IMR-90 (cell line): ENCODE measurements around the gene TGFBR2. TPM values are rescaled to one million over a fixed set of nuclear protein-coding genes. Genes with fewer than 3 reads are reported as not detected.
A peak's percentile ranks its signal among the peaks of the same experiment; 100 is the strongest.

ENCODE experiments used
- ATAC-seq: fragments of 200-7000 bp; cut with Tn5 transposase; 2 replicates; pipeline ENCODE4 v1.9.1; 2020; ENCODE audit warnings: low read depth, mild to moderate bottlenecking, moderate library complexity
- BruUV-seq: library from RNA; stranded (reverse); fragments of 400-500 nt; replicated peaks from 2 replicates; lab custom pipeline; 2021; lab: Mats Ljungman, UMichigan
- CTCF ChIA-PET: fragments of 300-600 bp; formaldehyde crosslinking; extraction: SDS; loops from one replicate; lab custom pipeline; 2021; ENCODE audit warnings: antibody characterized with exemption; lab: Yijun Ruan, JAX
- POLR2A ChIA-PET: fragments of 300-600 bp; sonication (Branson Sonifier 250); formaldehyde crosslinking; loops from one replicate; lab custom pipeline; 2022; ENCODE audit warnings: antibody characterized with exemption; ENCODE audit not compliant: unreplicated experiment; lab: Charles Lee
- DNase-seq: peaks from one replicate; pipeline ENCODE4 v3.0.0; 2013
- H2AFZ ChIP-seq: replicated peaks from 2 replicates; pipeline ENCODE3; 2013; ENCODE audit warnings: low read length, mild to moderate bottlenecking; ENCODE audit not compliant: poor library complexity
- H2AK5ac ChIP-seq: 2 replicates; pipeline ENCODE4 v1.6.1; 2013; ENCODE audit warnings: low read depth, low read length, inconsistent platforms
- H2AK9ac ChIP-seq: replicated peaks from 2 replicates; pipeline ENCODE3; 2013; ENCODE audit warnings: mild to moderate bottlenecking, low read depth, low read length, moderate library complexity; ENCODE audit not compliant: poor library complexity
- H2BK120ac ChIP-seq: 2 replicates; pipeline ENCODE4 v1.6.1; 2013; ENCODE audit warnings: low read depth, low read length, inconsistent platforms
- H2BK15ac ChIP-seq: 3 replicates; pipeline ENCODE4 v1.6.1; 2013; ENCODE audit warnings: low read depth, low read length, inconsistent platforms
- H2BK20ac ChIP-seq: 2 replicates; pipeline ENCODE4 v1.6.1; 2013; ENCODE audit warnings: low read depth, mild to moderate bottlenecking, inconsistent platforms, low read length, moderate library complexity
- H2BK5ac ChIP-seq: 2 replicates; pipeline ENCODE4 v1.6.1; 2013; ENCODE audit warnings: mild to moderate bottlenecking, low read depth, low read length, inconsistent platforms; ENCODE audit not compliant: poor library complexity, severe bottlenecking
- H3K14ac ChIP-seq: replicated peaks from 2 replicates; pipeline ENCODE4 v1.6.1; 2013; ENCODE audit warnings: low read depth, low read length, inconsistent platforms
- H3K18ac ChIP-seq: 2 replicates; pipeline ENCODE4 v1.6.1; 2013; ENCODE audit warnings: low read depth, low read length, control low read depth
- H3K23ac ChIP-seq: 2 replicates; pipeline ENCODE4 v1.6.1; 2013; ENCODE audit warnings: low read depth, low read length, inconsistent platforms
- H3K27ac ChIP-seq: 2 replicates; pipeline ENCODE4 v1.5.1; 2013; ENCODE audit warnings: mild to moderate bottlenecking, control low read depth, low read length; ENCODE audit not compliant: insufficient read depth
- H3K27me3 ChIP-seq: 2 replicates; pipeline ENCODE4 v1.6.1; 2013; ENCODE audit warnings: low read length; ENCODE audit not compliant: control insufficient read depth, insufficient read depth
- H3K36me3 ChIP-seq: 2 replicates; pipeline ENCODE4 v1.6.1; 2013; ENCODE audit warnings: low read length, mixed read lengths; ENCODE audit not compliant: control insufficient read depth, insufficient read depth
- H3K4ac ChIP-seq: 2 replicates; pipeline ENCODE4 v1.6.1; 2013; ENCODE audit warnings: low read depth, low read length, inconsistent platforms
- H3K4me1 ChIP-seq: 2 replicates; pipeline ENCODE4 v1.6.1; 2013; ENCODE audit warnings: low read length, mixed read lengths; ENCODE audit not compliant: control insufficient read depth, insufficient read depth
- H3K4me2 ChIP-seq: 2 replicates; pipeline ENCODE4 v1.6.1; 2013; ENCODE audit warnings: low read depth, mild to moderate bottlenecking, control low read depth, low read length, moderate library complexity
- H3K4me3 ChIP-seq: 2 replicates; pipeline ENCODE4 v1.5.1; 2013; ENCODE audit warnings: low read depth, mild to moderate bottlenecking, control low read depth, low read length, moderate library complexity; ENCODE audit not compliant: insufficient read depth
- H3K56ac ChIP-seq: 2 replicates; pipeline ENCODE4 v1.6.1; 2013; ENCODE audit warnings: low read length, inconsistent platforms; ENCODE audit not compliant: insufficient read depth; ENCODE audit errors: extremely low read depth
- H3K79me1 ChIP-seq, 2 experiments: 2 replicates each; pipeline ENCODE4 v1.6.1; 2013; ENCODE audit warnings: low read length in 2 of 2, inconsistent platforms in 1 of 2, low read depth in 1 of 2
- H3K9ac ChIP-seq: 2 replicates; pipeline ENCODE4 v1.6.1; 2013; ENCODE audit warnings: low read depth, low read length, control low read depth
- H3K9me1 ChIP-seq: 2 replicates; pipeline ENCODE4 v1.6.1; 2013; ENCODE audit warnings: low read length, inconsistent platforms; ENCODE audit not compliant: insufficient read depth
- H3K9me3 ChIP-seq: 2 replicates; pipeline ENCODE4 v1.6.1; 2013; ENCODE audit warnings: low read length; ENCODE audit not compliant: control insufficient read depth, insufficient read depth
- H4K20me1 ChIP-seq: 2 replicates; pipeline ENCODE4 v1.6.1; 2013; ENCODE audit warnings: low read length, inconsistent platforms; ENCODE audit not compliant: insufficient read depth
- H4K5ac ChIP-seq: 2 replicates; pipeline ENCODE4 v1.6.1; 2013; ENCODE audit warnings: mild to moderate bottlenecking, low read depth, low read length, control low read depth
- H4K8ac ChIP-seq, 2 experiments: 2 replicates each; pipeline ENCODE4 v1.6.1; 2013; ENCODE audit warnings: low read depth in 2 of 2, low read length in 2 of 2, control low read depth in 1 of 2, inconsistent platforms in 1 of 2
- H4K91ac ChIP-seq: 2 replicates; pipeline ENCODE4 v1.6.1; 2013; ENCODE audit warnings: low read depth, low read length, inconsistent platforms; ENCODE audit not compliant: insufficient read depth
- BHLHE40 ChIP-seq: fragments of 150-350 bp; IDR thresholded peaks from 2 replicates; pipeline ENCODE4 v1.6.1; 2016; ENCODE audit warnings: mild to moderate bottlenecking, low read depth, low read length
- CEBPB ChIP-seq: IDR thresholded peaks from 2 replicates; pipeline ENCODE4 v1.6.1; 2012; ENCODE audit warnings: low read depth, low read length, improper control_type of control experiment
- CHD1 ChIP-seq: IDR thresholded peaks from 2 replicates; pipeline ENCODE4 v1.6.1; 2012; ENCODE audit warnings: low read depth, low read length, improper control_type of control experiment
- CTCF ChIP-seq: conservative IDR thresholded peaks from 2 replicates; pipeline ENCODE4 v1.5.1; 2012; ENCODE audit warnings: mild to moderate bottlenecking, low read depth, low read length, improper control_type of control experiment
- FOS ChIP-seq: fragments of 150-350 bp; IDR thresholded peaks from 2 replicates; pipeline ENCODE4 v1.6.1; 2016; ENCODE audit warnings: low read depth, low read length
- MAFK ChIP-seq: IDR thresholded peaks from 2 replicates; pipeline ENCODE4 v1.6.1; 2012; ENCODE audit warnings: low read depth, low read length, improper control_type of control experiment
- MAZ ChIP-seq: IDR thresholded peaks from 2 replicates; pipeline ENCODE4 v1.6.1; 2012; ENCODE audit warnings: low read depth, mild to moderate bottlenecking, low read length, improper control_type of control experiment, moderate library complexity, borderline replicate concordance
- MXI1 ChIP-seq: IDR thresholded peaks from 2 replicates; pipeline ENCODE4 v1.6.1; 2012; ENCODE audit warnings: low read depth, mild to moderate bottlenecking, low read length, moderate library complexity, borderline replicate concordance
- NFE2L2 ChIP-seq: fragments of 150-350 bp; IDR thresholded peaks from 2 replicates; pipeline ENCODE4 v1.6.1; 2016; ENCODE audit warnings: low read depth, mild to moderate bottlenecking, low read length
- POLR2A ChIP-seq: IDR thresholded peaks from 2 replicates; pipeline ENCODE4 v1.6.1; 2012; ENCODE audit warnings: mild to moderate bottlenecking, low read depth, low read length
- RAD21 ChIP-seq: IDR thresholded peaks from 2 replicates; pipeline ENCODE4 v1.6.1; 2012; ENCODE audit warnings: low read length, improper control_type of control experiment
- RCOR1 ChIP-seq: IDR thresholded peaks from 2 replicates; pipeline ENCODE4 v1.6.1; 2012; ENCODE audit warnings: mild to moderate bottlenecking, low read length, improper control_type of control experiment; ENCODE audit not compliant: insufficient replicate concordance
- RFX5 ChIP-seq: IDR thresholded peaks from 2 replicates; pipeline ENCODE4 v1.8.0; 2012; ENCODE audit warnings: low read depth, mild to moderate bottlenecking, low read length, moderate library complexity
- SMC3 ChIP-seq: fragments of 150-350 bp; IDR thresholded peaks from 2 replicates; pipeline ENCODE4 v1.6.1; 2016; ENCODE audit warnings: low read depth, mild to moderate bottlenecking, antibody characterized with exemption, low read length, moderate library complexity
- WGBS, 2 experiments: methylation state at CpG; one replicate each; pipeline versions ENCODE4 v1.1.5 to v1.1.7; 2013; ENCODE audit warnings: missing lambda C conversion rate in 2 of 2; ENCODE audit not compliant: insufficient read length in 1 of 2; ENCODE audit errors: extremely low coverage in 2 of 2; 5-methylcytosine and 5-hydroxymethylcytosine counted together
- dilution Hi-C: fragments of 300-500 bp; cut with HindIII; formaldehyde crosslinking; loops from one replicate; pipeline ENCODE4 v1.14.3; 2018; ENCODE audit warnings: low sequenced_read_pairs; ENCODE audit not compliant: unreplicated experiment
- in situ Hi-C: fragments of 300-500 bp; cut with MboI; formaldehyde crosslinking; loops from 3 replicates; pipeline ENCODE4 v1.14.3; 2019; ENCODE audit warnings: low sequenced_read_pairs, inconsistent platforms, mixed read lengths
- intact Hi-C: fragments of 100-400 bp; cut with micrococcal nuclease; formaldehyde crosslinking; loops from 2 replicates; pipeline ENCODE4 v1.10.0; 2022
- polyA plus RNA-seq, 3 experiments: library from polyadenylated mRNA; depleted of rRNA; stranded (reverse); fragments of >200 nt; gene quantifications; 2 replicates each; pipeline ENCODE4 v1.2.3, GENCODE V29; 2012; ENCODE audit warnings: low replicate concordance in 1 of 3
- total RNA-seq: library from RNA; depleted of rRNA; stranded (reverse); fragments of >200 nt; gene quantifications from 2 replicates; pipeline ENCODE4 v1.2.3, GENCODE V29; 2012
- TF ChIP-seq, protein P1 (sequence below): fragments of 150-350 bp; IDR thresholded peaks from 2 replicates; pipeline ENCODE4 v1.6.1; 2017; ENCODE audit warnings: mild to moderate bottlenecking, antibody characterized with exemption, low read length, low read depth
- TF ChIP-seq, protein P2 (sequence below): fragments of 150-350 bp; IDR thresholded peaks from 2 replicates; pipeline ENCODE4 v1.6.1; 2016; ENCODE audit warnings: low read depth, mild to moderate bottlenecking, low read length, moderate library complexity, borderline replicate concordance

The TGFBR2 gene
- total and polyA plus RNA-seq, 2 of the 4 experiments (the other 2 are of a cell fraction), result 63.7 to 87.5 TPM

DNA sequence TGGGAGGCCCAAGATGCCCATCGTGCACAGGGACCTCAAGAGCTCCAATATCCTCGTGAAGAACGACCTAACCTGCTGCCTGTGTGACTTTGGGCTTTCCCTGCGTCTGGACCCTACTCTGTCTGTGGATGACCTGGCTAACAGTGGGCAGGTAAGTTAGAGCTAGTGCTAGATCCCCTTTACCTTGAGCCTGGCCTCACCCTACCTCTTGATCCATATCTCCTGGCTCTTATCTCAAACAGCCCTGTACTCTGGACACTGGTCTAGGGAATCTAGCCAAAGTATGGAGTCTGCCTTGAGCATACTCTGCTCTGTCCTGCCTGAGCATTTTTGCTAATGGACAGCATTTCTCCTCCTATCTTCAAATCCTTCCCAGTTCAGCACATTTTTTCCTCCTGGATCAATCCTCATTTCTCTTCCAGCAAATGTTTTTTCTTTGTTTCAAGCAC is 65.9 kb downstream of the TGFBR2 start:
- H3K4me1 ChIP-seq, result peaks cover 3% of the 10 kb centered on the region
- H4K8ac ChIP-seq, result no peak overlapping the region
- no peak overlapping the region for H3K23ac ChIP-seq
- no CpG with 5 or more reads among the region's 4 CpGs for WGBS, 2 experiments
- no peak overlapping the region for H2BK20ac ChIP-seq
- no peak overlapping the region for H3K56ac ChIP-seq
- H2BK15ac ChIP-seq, result no peak overlapping the region
- H3K9me1 ChIP-seq, result peaks cover 17% of the 10 kb centered on the region
- H3K79me1 ChIP-seq, result peaks cover 37 to 65% of the 10 kb centered on the region in 2 experiments
- TF ChIP-seq POLR2A (no peak), MAZ (no peak), RFX5 (no peak), CHD1 (no peak), RAD21 (no peak), MAFK (no peak), RCOR1 (no peak), CTCF (no peak), FOS (no peak), BHLHE40 (no peak), CEBPB (no peak), MXI1 (no peak), SMC3 (no peak), NFE2L2 (no peak)
- TF ChIP-seq, protein P1, sequence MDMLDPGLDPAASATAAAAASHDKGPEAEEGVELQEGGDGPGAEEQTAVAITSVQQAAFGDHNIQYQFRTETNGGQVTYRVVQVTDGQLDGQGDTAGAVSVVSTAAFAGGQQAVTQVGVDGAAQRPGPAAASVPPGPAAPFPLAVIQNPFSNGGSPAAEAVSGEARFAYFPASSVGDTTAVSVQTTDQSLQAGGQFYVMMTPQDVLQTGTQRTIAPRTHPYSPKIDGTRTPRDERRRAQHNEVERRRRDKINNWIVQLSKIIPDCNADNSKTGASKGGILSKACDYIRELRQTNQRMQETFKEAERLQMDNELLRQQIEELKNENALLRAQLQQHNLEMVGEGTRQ, result no peak
- TF ChIP-seq, protein P2, sequence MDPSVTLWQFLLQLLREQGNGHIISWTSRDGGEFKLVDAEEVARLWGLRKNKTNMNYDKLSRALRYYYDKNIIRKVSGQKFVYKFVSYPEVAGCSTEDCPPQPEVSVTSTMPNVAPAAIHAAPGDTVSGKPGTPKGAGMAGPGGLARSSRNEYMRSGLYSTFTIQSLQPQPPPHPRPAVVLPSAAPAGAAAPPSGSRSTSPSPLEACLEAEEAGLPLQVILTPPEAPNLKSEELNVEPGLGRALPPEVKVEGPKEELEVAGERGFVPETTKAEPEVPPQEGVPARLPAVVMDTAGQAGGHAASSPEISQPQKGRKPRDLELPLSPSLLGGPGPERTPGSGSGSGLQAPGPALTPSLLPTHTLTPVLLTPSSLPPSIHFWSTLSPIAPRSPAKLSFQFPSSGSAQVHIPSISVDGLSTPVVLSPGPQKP, result no peak
- no peak overlapping the region for H4K91ac ChIP-seq
- no peak overlapping the region for H3K4me3 ChIP-seq
- no peak overlapping the region for H2AFZ ChIP-seq
- no peak for DNase-seq
- H2AK9ac ChIP-seq, result no peak overlapping the region
- no peak overlapping the region; the same call in 1 of the 2 replicates for H3K18ac ChIP-seq
- H2AK5ac ChIP-seq, result peak overlapping the region; percentile 40; the same call in 1 of the 2 replicates
- H2BK5ac ChIP-seq, result no peak overlapping the region
- H3K9ac ChIP-seq, result no peak overlapping the region
- dilution Hi-C loops, result no loop called here
- no peak overlapping the region for H3K4me2 ChIP-seq
- in situ Hi-C loops, result no loop called here
- H4K20me1 ChIP-seq, result no peaks in the 10 kb centered on the region
- H3K14ac ChIP-seq, result no peak overlapping the region
- no TSS peak for BruUV-seq
- H3K4ac ChIP-seq, result no peak overlapping the region
- no peak overlapping the region for H2BK120ac ChIP-seq
- POLR2A ChIA-PET, result no interaction called here
- H3K9me3 ChIP-seq, result no peaks in the 10 kb centered on the region
- H4K5ac ChIP-seq, result no peak overlapping the region
- CTCF ChIA-PET, result no interaction called here
- H3K27ac ChIP-seq, result no peak overlapping the region; the same call in 1 of the 2 replicates
- intact Hi-C loops, result no loop called here
- H3K36me3 ChIP-seq, result peaks cover 44% of the 10 kb centered on the region
- no peak for ATAC-seq
- H3K27me3 ChIP-seq, result no peaks in the 10 kb centered on the region
